ENCODE results near the gene OGN.

- TF ChIP-seq RCOR1 (IDR thresholded peaks at IDR 0.05; ENCODE audit: low read depth, low read length) = no peak
- no peak for TF ChIP-seq CTCF (IDR thresholded peaks at IDR 0.05)
- TF ChIP-seq CBX8 (IDR thresholded peaks at IDR 0.05) = no peak
- TF ChIP-seq HDAC2 (IDR thresholded peaks at IDR 0.05) = no peak
- TF ChIP-seq EP300 (IDR thresholded peaks at IDR 0.05) = no peak
- no peak for TF ChIP-seq MAFK (IDR thresholded peaks at IDR 0.05; ENCODE audit: partially characterized antibody)
- TF ChIP-seq ZSCAN20 (CRISPR knock-in tag; IDR thresholded peaks at IDR 0.05) = no peak
- TF ChIP-seq POLR2A (IDR thresholded peaks at IDR 0.05; ENCODE audit: low read length) = no peak
- no peak for TF ChIP-seq POLR2AphosphoS2 (conservative IDR thresholded peaks at IDR 0.05; ENCODE audit: low read length)
- no peak for TF ChIP-seq RAD21 (conservative IDR thresholded peaks at IDR 0.05 in 1 of 2, IDR thresholded peaks at IDR 0.05 in 1 of 2)
- TF ChIP-seq CEBPB (IDR thresholded peaks at IDR 0.05) = no peak
- TF ChIP-seq MYC (IDR thresholded peaks at IDR 0.05; ENCODE audit: borderline replicate concordance, low read length) = no peak
- TF ChIP-seq RNF2 (IDR thresholded peaks at IDR 0.05; ENCODE audit: borderline replicate concordance, low read depth) = no peak
- TF ChIP-seq KDM5A (IDR thresholded peaks at IDR 0.05) = no peak
Observed at GRCh38 chr9:92350740-92351133, 53.6 kb downstream of the OGN start.

Measured in A549 (cell line).